K562 (cell line): ENCODE data around the gene ARHGAP4. TPM values are rescaled to one million over a fixed set of nuclear protein-coding genes. Genes with fewer than 3 reads are reported as not detected.

Experiments
- ATAC-seq: fragments of 200-7000 bp; cut with Tn5 transposase; 3 replicates; pipeline ENCODE4 v1.9.1; 2020; ENCODE audit warnings: moderate library complexity
- BruUV-seq: library from RNA; stranded (reverse); fragments of 400-500 nt; replicated peaks from 2 replicates; lab custom pipeline; 2021; lab: Mats Ljungman, UMichigan
- CTCF ChIA-PET: fragments of 300-600 bp; formaldehyde crosslinking; extraction: SDS; loops from one replicate; lab custom pipeline; 2021; ENCODE audit warnings: low intra/inter-chr PET ratio; lab: Yijun Ruan, JAX
- POLR2A ChIA-PET: fragments of 300-600, 350-650 bp; sonication (Branson Sonifier 250); formaldehyde crosslinking; extraction: SDS; loops from one replicate; lab custom pipeline; 2021; ENCODE audit warnings: antibody characterized with exemption, inconsistent platforms; lab: Yijun Ruan, JAX
- DNase-seq, 4 experiments: peaks; one replicate each; pipeline versions ENCODE4 v3.0.0 to v3.0.0-alpha.2; 2011 to 2018; ENCODE audit warnings: low spot score in 3 of 4, mixed read lengths in 3 of 4; ENCODE audit errors: extremely low read depth in 1 of 4
- FAIRE-seq: peaks from 2 replicates; lab custom pipeline; 2011; peaks lifted over from hg19 to GRCh38; lab: Jason Lieb, UNC
- H2AFZ ChIP-seq: 2 replicates; pipeline ENCODE4 v1.6.0; 2011; ENCODE audit warnings: low read depth, low read length, control low read depth, inconsistent platforms
- H3K27ac ChIP-seq: fragments of 200-600 bp; 3 replicates; pipeline ENCODE4 v1.8.0; 2011; ENCODE audit warnings: low read depth, mild to moderate bottlenecking, control low read depth, inconsistent platforms, low read length, moderate library complexity, mixed read lengths; ENCODE audit errors: extremely low read depth
- H3K27me3 ChIP-seq, 2 experiments: fragments of 300-600 bp in 1 of 2; 2 replicates in 1 of 2; 3 replicates in 1 of 2; pipeline versions ENCODE4 v1.6.0 to v1.8.0; 2011; ENCODE audit warnings: inconsistent platforms in 2 of 2, low read length in 2 of 2, mild to moderate bottlenecking in 1 of 2, mixed read lengths in 1 of 2, moderate library complexity in 1 of 2; ENCODE audit not compliant: control insufficient read depth in 2 of 2, insufficient read depth in 2 of 2
- H3K36me3 ChIP-seq: fragments of 300-600 bp; 3 replicates; pipeline ENCODE4 v1.8.0; 2011; ENCODE audit warnings: mild to moderate bottlenecking, low read length, inconsistent platforms; ENCODE audit not compliant: control insufficient read depth, insufficient read depth
- H3K4me1 ChIP-seq, 2 experiments: fragments of 200-600 bp in 1 of 2; replicated peaks in 1 of 2; 2 replicates in 1 of 2; 3 replicates in 1 of 2; pipeline versions ENCODE4 v1.5.1 to v1.8.0; 2011; ENCODE audit warnings: inconsistent platforms in 2 of 2, low read length in 2 of 2, mild to moderate bottlenecking in 1 of 2, mixed read lengths in 1 of 2, moderate library complexity in 1 of 2; ENCODE audit not compliant: control insufficient read depth in 2 of 2, insufficient read depth in 2 of 2
- H3K4me2 ChIP-seq: 2 replicates; pipeline ENCODE4 v1.6.1; 2011; ENCODE audit warnings: low read length, control low read depth, inconsistent platforms, mixed read lengths; ENCODE audit not compliant: insufficient read depth
- H3K4me3 ChIP-seq: fragments of 200-600 bp; sonication (generic), shearing (Covaris generic); 2 replicates; pipeline ENCODE4 v1.5.1; 2016; ENCODE audit warnings: control low read depth, inconsistent platforms
- H3K79me2 ChIP-seq: fragments of 200-600 bp; 3 replicates; pipeline ENCODE4 v1.8.0; 2011; ENCODE audit warnings: low read length, inconsistent platforms; ENCODE audit not compliant: control insufficient read depth, insufficient read depth
- H3K9ac ChIP-seq, 2 experiments: 2 replicates each; pipeline versions ENCODE4 v1.6.0 to v1.6.1; 2011; ENCODE audit warnings: low read depth in 2 of 2, low read length in 2 of 2, control low read depth in 1 of 2, inconsistent platforms in 1 of 2, mild to moderate bottlenecking in 1 of 2, mixed read lengths in 1 of 2; ENCODE audit not compliant: insufficient read depth in 1 of 2
- H3K9me1 ChIP-seq: one replicate; pipeline ENCODE4 v1.6.0; 2011; ENCODE audit warnings: inconsistent platforms, mild to moderate bottlenecking, low read length, moderate library complexity; ENCODE audit not compliant: control insufficient read depth, insufficient read depth
- H3K9me3 ChIP-seq: replicated peaks from 2 replicates; pipeline ENCODE4 v1.5.1; 2011; ENCODE audit warnings: low read depth, low read length, inconsistent platforms; ENCODE audit not compliant: control insufficient read depth, insufficient read depth
- H4K20me1 ChIP-seq: replicated peaks from 2 replicates; pipeline ENCODE4 v1.6.1; 2011; ENCODE audit warnings: low read length, inconsistent platforms, mixed read lengths; ENCODE audit not compliant: control insufficient read depth, insufficient read depth
- HNRNPL ChIP-seq: fragments of 200-400 bp; formaldehyde crosslinking; IDR thresholded peaks from 2 replicates; pipeline ENCODE4 v1.6.1; 2017; ENCODE audit warnings: low read depth, mild to moderate bottlenecking, low read length
- RBFOX2 ChIP-seq: fragments of 200-400 bp; formaldehyde crosslinking; IDR thresholded peaks from 2 replicates; pipeline ENCODE4 v1.6.1; 2017; ENCODE audit warnings: low read depth, mild to moderate bottlenecking, low read length, moderate library complexity
- XRCC4 ChIP-seq: IDR thresholded peaks from one replicate; pipeline ENCODE4 v1.6.1; 2011; ENCODE audit not compliant: insufficient read depth, insufficient read length; ENCODE audit errors: extremely low read depth
- XRCC5 ChIP-seq: fragments of 200-400 bp; formaldehyde crosslinking; IDR thresholded peaks from 2 replicates; pipeline ENCODE4 v1.6.1; 2017; ENCODE audit warnings: low read depth, mild to moderate bottlenecking, low read length
- WGBS: fragments of 100-300 bp; shearing (Covaris generic); methylation state at CpG from one replicate; pipeline ENCODE4 v1.1.6; 2016; ENCODE audit warnings: low coverage, mixed read lengths; ENCODE audit not compliant: insufficient coverage; ENCODE audit errors: missing lambda C conversion rate; 5-methylcytosine and 5-hydroxymethylcytosine counted together
- in situ Hi-C: fragments of 300-500 bp; cut with MboI; formaldehyde crosslinking; loops from 4 replicates; pipeline ENCODE4 v1.15.0; 2018; ENCODE audit warnings: inconsistent platforms, mixed read lengths
- intact Hi-C: fragments of 100-400 bp; cut with micrococcal nuclease; formaldehyde crosslinking; loops from 2 replicates; pipeline ENCODE4 v1.14.2; 2022
- polyA plus RNA-seq, 8 experiments: library from polyadenylated mRNA; depleted of rRNA in 4 of 8; stranded (reverse) in 5 of 8; unstranded in 3 of 8; fragments of >200 nt; fragmentation: Nextera tagmentation in 2 of 8; fragmentation: Illumina TruSeq in 1 of 8; extraction: Ambion mirVana in 2 of 8; extraction: Trizol in 1 of 8; gene quantifications; 2 replicates each; pipeline versions ENCODE4 v1.2.1 to v1.2.3, GENCODE V29; 2011 to 2014; ENCODE audit warnings: inconsistent platforms in 1 of 8, missing spikeins in 1 of 8
- total RNA-seq, 7 experiments: library from RNA; depleted of rRNA in 6 of 7; stranded (reverse); fragments of >200 nt in 6 of 7; fragmentation: Illumina TruSeq in 2 of 7; extraction: Trizol in 2 of 7; gene quantifications; 2 replicates each; pipeline versions ENCODE4 v1.2.1 to v1.2.3, GENCODE V29; 2011 to 2021; ENCODE audit warnings: low replicate concordance in 1 of 7
- TF ChIP-seq, protein P1 (sequence below): sonication (generic); formaldehyde crosslinking; IDR thresholded peaks from 2 replicates; pipeline ENCODE4 v1.8.1; 2023; ENCODE audit warnings: mild to moderate bottlenecking, missing genetic modification reagents

ARHGAP4 gene
- total and polyA plus RNA-seq, 9 of the 15 experiments (the other 6 are each of a cell fraction or from before 2014, with no cell fraction given): 0.30 to 81.8 (median 13.5) TPM

DNA sequence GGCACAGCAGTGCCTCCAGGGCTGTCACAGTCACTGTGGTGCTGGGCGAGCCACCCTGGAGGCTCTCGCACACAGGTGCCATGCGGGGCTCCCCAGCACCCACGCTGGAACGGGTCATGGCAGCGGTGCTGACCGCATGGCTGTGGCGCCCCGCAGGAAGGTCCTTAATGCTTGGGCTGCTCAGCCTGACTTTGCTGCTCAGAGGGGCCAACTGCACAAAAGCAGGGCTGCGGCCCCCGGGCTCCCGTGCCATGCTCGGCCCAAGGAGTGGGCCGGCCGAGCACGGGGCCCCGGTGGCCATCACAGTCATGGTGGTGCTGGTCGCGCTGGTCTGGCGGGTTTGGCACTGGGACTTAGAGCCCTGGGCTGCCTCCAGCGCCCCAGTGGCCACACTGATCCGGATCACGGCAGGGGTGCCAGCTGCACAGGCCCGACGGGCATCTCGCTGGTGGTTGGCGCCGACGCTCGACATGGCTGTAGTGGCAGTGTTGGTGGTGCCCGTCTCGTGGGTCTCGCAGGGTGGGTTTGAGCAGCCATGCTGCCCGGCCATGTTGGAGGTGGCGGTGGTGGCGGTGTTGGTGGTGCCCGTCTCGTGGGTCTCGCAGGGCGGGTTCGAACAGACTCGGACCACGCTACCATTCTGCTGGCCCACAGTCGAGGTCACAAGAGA is 28.6 kb upstream of the ARHGAP4 start:
- Histone ChIP-seq H4K20me1 (no peaks in the 10 kb centered on the region), H3K36me3 (peaks cover 100% of the 10 kb centered on the region; the same call in 2 of the 3 replicates)
- WGBS: 96% methylated on average over 21 of the region's 44 CpGs

More for the DNA sequence above, 28.6 kb upstream of the ARHGAP4 start:
- ATAC-seq (no peak), DNase-seq (no peak), FAIRE-seq (no peak)
- peaks cover 9% of the 10 kb centered on the region; the same call in 2 of the 3 replicates for H3K79me2 ChIP-seq
- H3K9me3 ChIP-seq: no peaks in the 10 kb centered on the region
- no peak overlapping the region for H3K4me3 ChIP-seq
- ChIA-PET POLR2A (no interaction called here), CTCF (interaction anchor here (0.6 to 1.0 kb wide), 3 partner anchors 194 to 310 kb away, joined by 3 read pairs; no protein-coding TSS in a partner anchor)
- intact Hi-C loops: no loop called here
- H3K27me3 ChIP-seq: no peaks in the 10 kb centered on the region
- no peak overlapping the region for H2AFZ ChIP-seq
- BruUV-seq: TSS peak; percentile 21
- TF ChIP-seq RBFOX2 (peak; percentile 33; the same call in 1 of the 2 replicates), HNRNPL (peak; percentile 83), XRCC4 (no peak), XRCC5 (no peak)
- TF ChIP-seq, protein P1, sequence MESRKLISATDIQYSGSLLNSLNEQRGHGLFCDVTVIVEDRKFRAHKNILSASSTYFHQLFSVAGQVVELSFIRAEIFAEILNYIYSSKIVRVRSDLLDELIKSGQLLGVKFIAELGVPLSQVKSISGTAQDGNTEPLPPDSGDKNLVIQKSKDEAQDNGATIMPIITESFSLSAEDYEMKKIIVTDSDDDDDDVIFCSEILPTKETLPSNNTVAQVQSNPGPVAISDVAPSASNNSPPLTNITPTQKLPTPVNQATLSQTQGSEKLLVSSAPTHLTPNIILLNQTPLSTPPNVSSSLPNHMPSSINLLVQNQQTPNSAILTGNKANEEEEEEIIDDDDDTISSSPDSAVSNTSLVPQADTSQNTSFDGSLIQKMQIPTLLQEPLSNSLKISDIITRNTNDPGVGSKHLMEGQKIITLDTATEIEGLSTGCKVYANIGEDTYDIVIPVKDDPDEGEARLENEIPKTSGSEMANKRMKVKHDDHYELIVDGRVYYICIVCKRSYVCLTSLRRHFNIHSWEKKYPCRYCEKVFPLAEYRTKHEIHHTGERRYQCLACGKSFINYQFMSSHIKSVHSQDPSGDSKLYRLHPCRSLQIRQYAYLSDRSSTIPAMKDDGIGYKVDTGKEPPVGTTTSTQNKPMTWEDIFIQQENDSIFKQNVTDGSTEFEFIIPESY (CRISPR knock-in tag): peak; percentile 33; the same call in 1 of the 2 replicates
- no peak overlapping the region for H3K9ac ChIP-seq
- no peaks in the 10 kb centered on the region for H3K9me1 ChIP-seq
- H3K27ac ChIP-seq: no peak overlapping the region
- no peak overlapping the region for H3K4me2 ChIP-seq
- H3K4me1 ChIP-seq: peaks cover 0 to 37% of the 10 kb centered on the region in 2 experiments; a peak in 2 of 5 replicates
- in situ Hi-C loops: no loop called here
